ENCODE data around the gene PRRG1.
"Not testable (repeated sequence)": the region's sequence is repeated elsewhere in the genome, so short reads cannot be mapped to it uniquely, and the experiment has no call there.

DNA sequence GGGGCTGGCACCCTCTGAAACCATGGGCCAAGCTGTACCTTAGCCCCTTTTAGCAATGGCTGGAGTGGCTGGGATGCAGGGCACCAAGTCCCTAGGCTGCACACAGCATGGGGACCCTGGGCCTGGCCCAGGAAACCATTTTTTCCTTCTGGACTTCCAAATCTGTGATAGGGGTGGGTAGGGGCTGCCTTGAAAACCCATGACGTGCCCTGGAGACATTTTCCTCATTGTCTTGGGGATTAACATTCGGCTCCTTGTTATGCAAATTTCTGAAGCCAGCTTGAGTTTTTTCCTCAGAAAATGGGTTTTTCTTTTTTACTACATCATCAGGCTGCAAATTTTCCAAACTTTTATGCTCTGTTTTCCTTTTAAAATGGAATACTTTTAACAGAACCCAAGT, 79.8 kb downstream of the PRRG1 start:
- TF ChIP-seq MED1 (CRISPR knock-in tag; IDR thresholded peaks at IDR 0.05); EP300 (IDR thresholded peaks at IDR 0.05; ENCODE audit: low read depth in 2 of 2, low read length in 2 of 2); EP300 (CRISPR knock-in tag; IDR thresholded peaks at IDR 0.05; ENCODE audit: borderline replicate concordance); ELF4 (CRISPR knock-in tag; IDR thresholded peaks at IDR 0.05; ENCODE audit: borderline replicate concordance); ZNF788 (CRISPR knock-in tag; IDR thresholded peaks at IDR 0.05; ENCODE audit: borderline replicate concordance); FOXM1 (CRISPR knock-in tag; IDR thresholded peaks at IDR 0.05); MXI1 (IDR thresholded peaks at IDR 0.05; ENCODE audit: borderline replicate concordance, low read depth, low read length): not testable (repeated sequence)
- TF ChIP-seq, protein P1, sequence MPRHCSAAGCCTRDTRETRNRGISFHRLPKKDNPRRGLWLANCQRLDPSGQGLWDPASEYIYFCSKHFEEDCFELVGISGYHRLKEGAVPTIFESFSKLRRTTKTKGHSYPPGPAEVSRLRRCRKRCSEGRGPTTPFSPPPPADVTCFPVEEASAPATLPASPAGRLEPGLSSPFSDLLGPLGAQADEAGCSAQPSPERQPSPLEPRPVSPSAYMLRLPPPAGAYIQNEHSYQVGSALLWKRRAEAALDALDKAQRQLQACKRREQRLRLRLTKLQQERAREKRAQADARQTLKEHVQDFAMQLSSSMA (CRISPR knock-in tag; IDR thresholded peaks at IDR 0.05): not testable (repeated sequence)
- TF ChIP-seq, protein P2, sequence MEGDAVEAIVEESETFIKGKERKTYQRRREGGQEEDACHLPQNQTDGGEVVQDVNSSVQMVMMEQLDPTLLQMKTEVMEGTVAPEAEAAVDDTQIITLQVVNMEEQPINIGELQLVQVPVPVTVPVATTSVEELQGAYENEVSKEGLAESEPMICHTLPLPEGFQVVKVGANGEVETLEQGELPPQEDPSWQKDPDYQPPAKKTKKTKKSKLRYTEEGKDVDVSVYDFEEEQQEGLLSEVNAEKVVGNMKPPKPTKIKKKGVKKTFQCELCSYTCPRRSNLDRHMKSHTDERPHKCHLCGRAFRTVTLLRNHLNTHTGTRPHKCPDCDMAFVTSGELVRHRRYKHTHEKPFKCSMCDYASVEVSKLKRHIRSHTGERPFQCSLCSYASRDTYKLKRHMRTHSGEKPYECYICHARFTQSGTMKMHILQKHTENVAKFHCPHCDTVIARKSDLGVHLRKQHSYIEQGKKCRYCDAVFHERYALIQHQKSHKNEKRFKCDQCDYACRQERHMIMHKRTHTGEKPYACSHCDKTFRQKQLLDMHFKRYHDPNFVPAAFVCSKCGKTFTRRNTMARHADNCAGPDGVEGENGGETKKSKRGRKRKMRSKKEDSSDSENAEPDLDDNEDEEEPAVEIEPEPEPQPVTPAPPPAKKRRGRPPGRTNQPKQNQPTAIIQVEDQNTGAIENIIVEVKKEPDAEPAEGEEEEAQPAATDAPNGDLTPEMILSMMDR (CRISPR knock-in tag; IDR thresholded peaks at IDR 0.05): not testable (repeated sequence)
- TF ChIP-seq, protein P3, sequence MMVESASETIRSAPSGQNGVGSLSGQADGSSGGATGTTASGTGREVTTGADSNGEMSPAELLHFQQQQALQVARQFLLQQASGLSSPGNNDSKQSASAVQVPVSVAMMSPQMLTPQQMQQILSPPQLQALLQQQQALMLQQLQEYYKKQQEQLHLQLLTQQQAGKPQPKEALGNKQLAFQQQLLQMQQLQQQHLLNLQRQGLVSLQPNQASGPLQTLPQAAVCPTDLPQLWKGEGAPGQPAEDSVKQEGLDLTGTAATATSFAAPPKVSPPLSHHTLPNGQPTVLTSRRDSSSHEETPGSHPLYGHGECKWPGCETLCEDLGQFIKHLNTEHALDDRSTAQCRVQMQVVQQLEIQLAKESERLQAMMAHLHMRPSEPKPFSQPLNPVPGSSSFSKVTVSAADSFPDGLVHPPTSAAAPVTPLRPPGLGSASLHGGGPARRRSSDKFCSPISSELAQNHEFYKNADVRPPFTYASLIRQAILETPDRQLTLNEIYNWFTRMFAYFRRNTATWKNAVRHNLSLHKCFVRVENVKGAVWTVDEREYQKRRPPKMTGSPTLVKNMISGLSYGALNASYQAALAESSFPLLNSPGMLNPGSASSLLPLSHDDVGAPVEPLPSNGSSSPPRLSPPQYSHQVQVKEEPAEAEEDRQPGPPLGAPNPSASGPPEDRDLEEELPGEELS (CRISPR knock-in tag; IDR thresholded peaks at IDR 0.05): not testable (repeated sequence)

All from HepG2 (cell line).